Smooth muscle cell (in vitro differentiated cells): ENCODE data around the gene STRN4. TPM values are rescaled to one million over a fixed set of nuclear protein-coding genes. Genes with fewer than 3 reads are reported as not detected.
A peak's percentile ranks its signal among the peaks of the same experiment; 100 is the strongest.

Experiments used
- DNase-seq: peaks from one replicate; lab custom pipeline; 2025; ENCODE audit not compliant: unreplicated experiment; lab: John Stamatoyannopoulos, UW
- H2AFZ ChIP-seq: fragments of 200-600 bp; sonication (generic); 2 replicates; pipeline ENCODE4 v1.6.0; 2016; ENCODE audit warnings: antibody characterized with exemption, low read depth, mild to moderate bottlenecking
- H3F3A ChIP-seq: fragments of 200-600 bp; sonication (generic); 2 replicates; pipeline ENCODE4 v1.6.0; 2017; ENCODE audit warnings: antibody characterized with exemption, low read depth
- H3K27ac ChIP-seq: fragments of 200-600 bp; sonication (generic); 2 replicates; pipeline ENCODE4 v1.5.1; 2016; ENCODE audit warnings: low read depth, mild to moderate bottlenecking
- H3K27me3 ChIP-seq: fragments of 200-600 bp; sonication (generic); 2 replicates; pipeline ENCODE4 v1.6.1; 2016; ENCODE audit warnings: low read depth, mild to moderate bottlenecking
- H3K36me3 ChIP-seq: fragments of 200-600 bp; sonication (generic); 2 replicates; pipeline ENCODE4 v1.5.1; 2016; ENCODE audit warnings: low read depth
- H3K4me1 ChIP-seq: fragments of 200-600 bp; sonication (generic); 2 replicates; pipeline ENCODE4 v1.5.1; 2016; ENCODE audit warnings: low read depth
- H3K4me2 ChIP-seq: fragments of 200-600 bp; sonication (generic); 2 replicates; pipeline ENCODE4 v1.6.0; 2016; ENCODE audit warnings: mild to moderate bottlenecking
- H3K4me3 ChIP-seq: fragments of 200-600 bp; sonication (generic); 2 replicates; pipeline ENCODE4 v1.5.1; 2016; ENCODE audit warnings: mild to moderate bottlenecking
- H3K79me2 ChIP-seq: fragments of 200-600 bp; sonication (generic); 2 replicates; pipeline ENCODE4 v1.6.0; 2016; ENCODE audit warnings: low read depth, mild to moderate bottlenecking
- H3K9ac ChIP-seq: fragments of 200-600 bp; sonication (generic); 2 replicates; pipeline ENCODE4 v1.6.0; 2016; ENCODE audit warnings: low read depth
- H3K9me3 ChIP-seq: fragments of 200-600 bp; sonication (generic); replicated peaks from 2 replicates; pipeline ENCODE4 v1.5.1; 2016; ENCODE audit warnings: low read depth
- H4K20me1 ChIP-seq: fragments of 200-600 bp; sonication (generic); 2 replicates; pipeline ENCODE4 v1.6.0; 2016; ENCODE audit warnings: low read depth
- CTCF ChIP-seq: fragments of 200-600 bp; sonication (generic); IDR thresholded peaks from 2 replicates; pipeline ENCODE4 v1.5.1; 2017; ENCODE audit warnings: borderline replicate concordance, mild to moderate bottlenecking, antibody characterized with exemption; ENCODE audit not compliant: insufficient read depth, poor library complexity, severe bottlenecking
- WGBS: methylation state at CpG from one replicate; pipeline ENCODE4 v1.1.7; 2016; ENCODE audit warnings: low lambda C conversion rate; 5-methylcytosine and 5-hydroxymethylcytosine counted together
- polyA plus RNA-seq: library from polyadenylated mRNA; unstranded; fragments of >200 nt; fragmentation: Nextera tagmentation; extraction: Ambion mirVana; gene quantifications from 2 replicates; pipeline ENCODE4 v1.2.1, GENCODE V29; 2016
- total RNA-seq: library from RNA; depleted of rRNA; stranded (reverse); fragments of >200 nt; gene quantifications from 2 replicates; pipeline ENCODE4 v1.2.3, GENCODE V29; 2014

STRN4 gene
- total and polyA plus RNA-seq, 2 experiments from 2014 or later: 47.1 to 69.1 TPM

- H3F3A ChIP-seq: peaks cover 6% of the 10 kb centered on the region
Observed at GRCh38 chr19:46755077-46755852, 9.0 kb upstream of the STRN4 start.

DNA sequence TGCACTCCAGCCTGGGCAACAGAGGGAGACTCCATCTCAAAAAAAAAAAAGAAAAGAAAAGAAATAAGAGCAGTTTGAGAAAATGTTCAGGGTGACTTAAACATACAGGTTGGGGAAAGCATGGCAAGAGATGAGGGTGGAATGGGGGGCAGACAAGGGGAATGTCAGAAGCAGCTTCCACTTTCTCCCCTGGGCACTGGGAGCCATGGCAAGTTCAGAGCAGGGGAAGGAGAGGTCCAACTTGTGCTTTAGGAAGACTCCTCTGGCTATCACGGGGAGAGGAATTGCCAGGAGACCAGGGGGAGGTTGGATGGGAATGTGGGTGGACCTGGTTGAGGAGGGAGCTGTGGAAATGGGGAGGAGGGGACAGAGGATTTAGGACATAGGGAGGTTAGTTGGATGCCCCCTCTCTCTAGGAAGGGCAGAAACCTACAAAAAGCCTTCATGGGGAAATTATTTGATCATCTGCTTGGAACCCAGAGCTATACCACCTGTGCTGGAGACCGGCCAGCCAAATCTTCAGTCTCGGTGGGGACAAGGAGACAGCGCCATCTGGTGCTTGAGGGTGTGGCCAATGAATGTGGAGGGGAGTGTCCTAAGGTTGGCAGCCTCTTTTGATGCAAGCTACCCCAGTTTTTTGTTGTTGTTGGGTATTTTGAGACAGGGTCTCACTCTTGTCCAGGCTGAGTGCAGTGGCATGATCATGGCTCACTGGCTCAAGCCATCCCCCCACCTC, 7.3 kb upstream of the STRN4 start:
- Histone ChIP-seq H3K4me3 (no peak overlapping the region), H3K4me2 (no peak overlapping the region), H2AFZ (no peak overlapping the region), H3K27ac (no peak overlapping the region), H4K20me1 (peaks cover 5% of the 10 kb centered on the region), H3K27me3 (no peaks in the 10 kb centered on the region), H3K79me2 (no peaks in the 10 kb centered on the region), H3K9me3 (no peaks in the 10 kb centered on the region), H3K9ac (no peak overlapping the region), H3F3A (no peaks in the 10 kb centered on the region), H3K4me1 (no peaks in the 10 kb centered on the region), H3K36me3 (no peaks in the 10 kb centered on the region)
- no peak for DNase-seq
- 43% methylated on average over 4 of the region's 4 CpGs for WGBS
- peak; percentile 28 for TF ChIP-seq CTCF

More at GRCh38 chr19:46755077-46755852, 9.0 kb upstream of the STRN4 start:
- Histone ChIP-seq H2AFZ (no peak overlapping the region), H3K79me2 (no peaks in the 10 kb centered on the region), H3K27ac (no peak overlapping the region), H3K9me3 (no peaks in the 10 kb centered on the region), H3K4me1 (no peaks in the 10 kb centered on the region), H3K4me2 (no peak overlapping the region), H3K4me3 (no peak overlapping the region), H3K36me3 (no peaks in the 10 kb centered on the region), H3K27me3 (no peaks in the 10 kb centered on the region), H4K20me1 (peaks cover 12% of the 10 kb centered on the region), H3K9ac (no peak overlapping the region)
- no peak for DNase-seq
- no peak for TF ChIP-seq CTCF
- WGBS: 96% methylated on average over 33 of the region's 39 CpGs

- WGBS: 87% methylated on average over 21 of the region's 21 CpGs
Observed at GRCh38 chr19:46748325-46749109, 2.3 kb upstream of the STRN4 start.

More at GRCh38 chr19:46748325-46749109, 2.3 kb upstream of the STRN4 start:
- H3K79me2 ChIP-seq: peaks cover 29% of the 10 kb centered on the region
- peaks cover 21% of the 10 kb centered on the region for H4K20me1 ChIP-seq
- H3K4me2 ChIP-seq: no peak overlapping the region
- H3K9me3 ChIP-seq: no peaks in the 10 kb centered on the region
- peak; percentile 24 for DNase-seq
- no peak overlapping the region for H2AFZ ChIP-seq
- peak; percentile 79 for TF ChIP-seq CTCF
- no peak overlapping the region for H3K9ac ChIP-seq
- H3K27ac ChIP-seq: no peak overlapping the region
- no peaks in the 10 kb centered on the region for H3K36me3 ChIP-seq
- H3K4me3 ChIP-seq: no peak overlapping the region
- H3K27me3 ChIP-seq: no peaks in the 10 kb centered on the region
- no peaks in the 10 kb centered on the region for H3F3A ChIP-seq
- H3K4me1 ChIP-seq: peaks cover 8% of the 10 kb centered on the region
